Liver (tissue), 9 donors: Measurements from ENCODE around the gene TLE2. TPM values are rescaled to one million over a fixed set of nuclear protein-coding genes. Genes with fewer than 3 reads are reported as not detected.

Experiments used
- DNase-seq: peaks from one replicate; pipeline ENCODE4 v3.0.0-alpha.2; 2017; ENCODE audit warnings: low spot score
- H3K27ac ChIP-seq, 2 donors: one replicate each; pipeline ENCODE4 v1.7.0; 2013; ENCODE audit warnings: inconsistent platforms in 2 of 2, low read length in 2 of 2, control low read depth in 1 of 2, low read depth in 1 of 2, mild to moderate bottlenecking in 1 of 2
- H3K27me3 ChIP-seq, 4 donors: one replicate each; pipeline versions ENCODE4 v1.6.1 to v1.7.0; 2013; ENCODE audit warnings: low read length in 3 of 4, inconsistent platforms in 1 of 4, mild to moderate bottlenecking in 1 of 4, moderate library complexity in 1 of 4; ENCODE audit not compliant: control insufficient read depth in 4 of 4, insufficient read depth in 4 of 4
- H3K36me3 ChIP-seq, 4 donors: one replicate each; pipeline versions ENCODE4 v1.6.1 to v1.7.0; 2013; ENCODE audit warnings: low read length in 3 of 4, mild to moderate bottlenecking in 3 of 4, low read depth in 1 of 4, moderate library complexity in 1 of 4; ENCODE audit not compliant: control insufficient read depth in 4 of 4, insufficient read depth in 3 of 4
- H3K4me1 ChIP-seq, 4 donors: one replicate each; pipeline versions ENCODE4 v1.6.1 to v1.7.0; 2013; ENCODE audit warnings: low read length in 3 of 4, mild to moderate bottlenecking in 3 of 4, moderate library complexity in 1 of 4; ENCODE audit not compliant: control insufficient read depth in 4 of 4, insufficient read depth in 4 of 4
- H3K4me3 ChIP-seq, 3 donors: one replicate each; pipeline versions ENCODE4 v1.6.1 to v1.7.0; 2013; ENCODE audit warnings: low read length in 3 of 3, control low read depth in 1 of 3, low read depth in 1 of 3, mild to moderate bottlenecking in 1 of 3
- H3K9ac ChIP-seq, 2 donors: one replicate each; pipeline ENCODE4 v1.7.0; 2013; ENCODE audit warnings: low read length in 2 of 2, mild to moderate bottlenecking in 2 of 2, moderate library complexity in 2 of 2, control low read depth in 1 of 2, low read depth in 1 of 2
- H3K9me3 ChIP-seq, 4 donors: one replicate each; pipeline versions ENCODE4 v1.6.1 to v1.7.0; 2013; ENCODE audit warnings: low read length in 3 of 4; ENCODE audit not compliant: control insufficient read depth in 4 of 4
- EGR1 ChIP-seq, 2 donors: IDR thresholded peaks; 2 replicates each; pipeline ENCODE4 v1.6.1; 2016 to 2018; ENCODE audit warnings: antibody characterized with exemption in 2 of 2, low read depth in 2 of 2
- FOXA1 ChIP-seq: IDR thresholded peaks from 2 replicates; pipeline ENCODE4 v1.6.1; 2016; ENCODE audit warnings: antibody characterized with exemption
- GABPA ChIP-seq, 2 donors: IDR thresholded peaks in 1 of 2; conservative IDR thresholded peaks in 1 of 2; 2 replicates each; pipeline ENCODE4 v1.6.1; 2016; ENCODE audit warnings: antibody characterized with exemption in 2 of 2, mild to moderate bottlenecking in 1 of 2, moderate library complexity in 1 of 2
- HNF4A ChIP-seq, 2 donors: conservative IDR thresholded peaks; 2 replicates each; pipeline ENCODE4 v1.6.1; 2016; ENCODE audit warnings: antibody characterized with exemption in 2 of 2, mild to moderate bottlenecking in 2 of 2
- JUND ChIP-seq, 2 donors: IDR thresholded peaks; 2 replicates each; pipeline ENCODE4 v1.6.1; 2016; ENCODE audit warnings: antibody characterized with exemption in 2 of 2
- NR2F2 ChIP-seq: IDR thresholded peaks from 2 replicates; pipeline ENCODE4 v1.6.1; 2016; ENCODE audit warnings: antibody characterized with exemption
- RAD21 ChIP-seq, 2 donors: IDR thresholded peaks; 2 replicates each; pipeline ENCODE4 v1.6.1; 2016; ENCODE audit warnings: antibody characterized with exemption in 2 of 2, mild to moderate bottlenecking in 2 of 2
- RXRA ChIP-seq, 2 donors: IDR thresholded peaks; 2 replicates each; pipeline ENCODE4 v1.6.1; 2017 to 2018; ENCODE audit warnings: antibody characterized with exemption in 2 of 2, mild to moderate bottlenecking in 1 of 2
- SP1 ChIP-seq: IDR thresholded peaks from 2 replicates; pipeline ENCODE4 v1.6.1; 2018; ENCODE audit warnings: antibody characterized with exemption, mild to moderate bottlenecking
- TAF1 ChIP-seq: conservative IDR thresholded peaks from 2 replicates; pipeline ENCODE4 v1.6.1; 2016; ENCODE audit warnings: antibody characterized with exemption, mild to moderate bottlenecking
- YY1 ChIP-seq: IDR thresholded peaks from 2 replicates; pipeline ENCODE4 v1.6.1; 2016; ENCODE audit warnings: antibody characterized with exemption, mild to moderate bottlenecking
- WGBS: extraction: QIAGEN DNeasy Blood & Tissue Kit; methylation state at CpG from one replicate; pipeline ENCODE4 v1.1.7; 2013; 5-methylcytosine and 5-hydroxymethylcytosine counted together
- polyA plus RNA-seq, 2 donors: library from polyadenylated mRNA; stranded (reverse) in 1 of 2; unstranded in 1 of 2; fragments of 200-250 nt in 1 of 2; fragments of >200 nt in 1 of 2; fragmentation: Nextera tagmentation in 1 of 2; extraction: Ambion mirVana in 1 of 2; gene quantifications; one replicate each; pipeline versions ENCODE4 v1.2.1 to v1.2.3, GENCODE V29; 2013 to 2015
- total RNA-seq, 2 donors: library from RNA; depleted of rRNA; stranded (reverse); fragments of >200 nt; gene quantifications; one replicate each; pipeline ENCODE4 v1.2.3, GENCODE V29; 2014
- TF ChIP-seq, protein P1 (sequence below): fragments of 150-350 bp; IDR thresholded peaks from 2 replicates; pipeline ENCODE4 v1.5.1; 2017; ENCODE audit warnings: improper control_type of control experiment, low read depth, low read length; ENCODE audit not compliant: missing input control
- TF ChIP-seq, protein P2 (sequence below): IDR thresholded peaks from 2 replicates; pipeline ENCODE4 v1.6.1; 2016; ENCODE audit warnings: antibody characterized with exemption
- TF ChIP-seq, protein P3 (sequence below): IDR thresholded peaks from 2 replicates; pipeline ENCODE4 v1.6.1; 2016; ENCODE audit warnings: antibody characterized with exemption
- donor health status: healthy.
- donor health status: healthy.
- donor health status: healthy.
- donor health status: healthy.
- donor health status: healthy.

Gene TLE2
- total and polyA plus RNA-seq, 4 donors, result 3.6 to 9.3 (median 5.8) TPM

DNA sequence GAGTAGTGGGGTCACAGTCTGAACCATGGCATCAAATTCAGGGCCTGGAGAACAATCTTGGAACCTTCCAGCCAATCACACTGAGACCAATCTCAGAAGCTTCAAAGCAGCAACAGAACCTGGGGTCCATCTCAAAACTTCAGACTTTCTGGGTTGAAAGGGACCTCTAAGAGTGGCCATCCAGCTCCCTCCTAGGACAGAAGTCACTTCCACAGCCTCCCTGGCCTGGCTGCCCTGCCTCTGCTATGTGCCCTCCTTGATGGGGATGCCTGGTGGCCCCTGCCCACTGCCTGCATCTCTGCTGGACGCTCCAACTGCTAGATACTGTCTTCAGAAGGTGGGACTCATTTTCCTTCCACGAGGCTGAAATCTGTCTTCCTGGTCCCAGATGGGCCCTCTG lies 1.8 kb downstream of the TLE2 start (continued):
- TF ChIP-seq, protein P1, sequence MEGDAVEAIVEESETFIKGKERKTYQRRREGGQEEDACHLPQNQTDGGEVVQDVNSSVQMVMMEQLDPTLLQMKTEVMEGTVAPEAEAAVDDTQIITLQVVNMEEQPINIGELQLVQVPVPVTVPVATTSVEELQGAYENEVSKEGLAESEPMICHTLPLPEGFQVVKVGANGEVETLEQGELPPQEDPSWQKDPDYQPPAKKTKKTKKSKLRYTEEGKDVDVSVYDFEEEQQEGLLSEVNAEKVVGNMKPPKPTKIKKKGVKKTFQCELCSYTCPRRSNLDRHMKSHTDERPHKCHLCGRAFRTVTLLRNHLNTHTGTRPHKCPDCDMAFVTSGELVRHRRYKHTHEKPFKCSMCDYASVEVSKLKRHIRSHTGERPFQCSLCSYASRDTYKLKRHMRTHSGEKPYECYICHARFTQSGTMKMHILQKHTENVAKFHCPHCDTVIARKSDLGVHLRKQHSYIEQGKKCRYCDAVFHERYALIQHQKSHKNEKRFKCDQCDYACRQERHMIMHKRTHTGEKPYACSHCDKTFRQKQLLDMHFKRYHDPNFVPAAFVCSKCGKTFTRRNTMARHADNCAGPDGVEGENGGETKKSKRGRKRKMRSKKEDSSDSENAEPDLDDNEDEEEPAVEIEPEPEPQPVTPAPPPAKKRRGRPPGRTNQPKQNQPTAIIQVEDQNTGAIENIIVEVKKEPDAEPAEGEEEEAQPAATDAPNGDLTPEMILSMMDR, result no peak

DNA sequence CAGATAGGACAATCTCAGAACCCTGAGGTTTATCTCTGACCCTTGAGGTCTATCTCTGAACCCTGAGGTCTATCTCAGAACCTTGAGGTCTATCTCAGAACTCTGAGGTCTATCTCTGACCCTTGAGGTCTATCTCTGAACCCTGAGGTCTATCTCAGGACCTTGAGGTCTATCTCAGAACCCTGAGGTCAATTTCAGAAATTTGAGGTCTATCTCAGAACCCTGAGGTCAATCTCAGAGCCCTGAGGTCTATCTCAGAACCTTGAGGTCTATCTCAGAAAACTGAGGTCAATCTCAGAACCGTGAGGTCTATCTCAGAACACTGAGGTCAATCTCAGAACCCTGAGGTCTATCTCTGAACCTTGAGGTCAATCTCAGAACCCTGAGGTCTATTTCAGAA lies 2.3 kb downstream of the TLE2 start:
- WGBS, result 96% methylated on average over 1 of the region's 1 CpG
- TF ChIP-seq GABPA (IDR thresholded peaks at IDR 0.05 in 1 of 2, conservative IDR thresholded peaks at IDR 0.05 in 1 of 2), result no peak
- TF ChIP-seq RXRA (IDR thresholded peaks at IDR 0.05), result no peak
- TF ChIP-seq JUND (IDR thresholded peaks at IDR 0.05), result no peak
- no peak for TF ChIP-seq NR2F2
- TF ChIP-seq, protein P2, sequence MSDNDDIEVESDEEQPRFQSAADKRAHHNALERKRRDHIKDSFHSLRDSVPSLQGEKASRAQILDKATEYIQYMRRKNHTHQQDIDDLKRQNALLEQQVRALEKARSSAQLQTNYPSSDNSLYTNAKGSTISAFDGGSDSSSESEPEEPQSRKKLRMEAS, result no peak
- no peak for TF ChIP-seq HNF4A (conservative IDR thresholded peaks at IDR 0.05)
- TF ChIP-seq YY1, result no peak
- TF ChIP-seq EGR1 (IDR thresholded peaks at IDR 0.05; ENCODE audit: low read depth in 2 of 2), result no peak
- TF ChIP-seq SP1, result no peak
- TF ChIP-seq RAD21 (IDR thresholded peaks at IDR 0.05), result no peak
- H3K27me3 ChIP-seq, result no peaks in the 10 kb centered on the region
- H3K4me1 ChIP-seq, result peaks cover 0 to 11% (median 4%) of the 10 kb centered on the region in 4 donors
- H3K9ac ChIP-seq, result no peak overlapping the region
- no peaks in the 10 kb centered on the region for H3K9me3 ChIP-seq
- no peak overlapping the region for H3K27ac ChIP-seq
- DNase-seq, result no peak
- H3K4me3 ChIP-seq, result no peak overlapping the region
- H3K36me3 ChIP-seq, result no peaks in the 10 kb centered on the region

DNA sequence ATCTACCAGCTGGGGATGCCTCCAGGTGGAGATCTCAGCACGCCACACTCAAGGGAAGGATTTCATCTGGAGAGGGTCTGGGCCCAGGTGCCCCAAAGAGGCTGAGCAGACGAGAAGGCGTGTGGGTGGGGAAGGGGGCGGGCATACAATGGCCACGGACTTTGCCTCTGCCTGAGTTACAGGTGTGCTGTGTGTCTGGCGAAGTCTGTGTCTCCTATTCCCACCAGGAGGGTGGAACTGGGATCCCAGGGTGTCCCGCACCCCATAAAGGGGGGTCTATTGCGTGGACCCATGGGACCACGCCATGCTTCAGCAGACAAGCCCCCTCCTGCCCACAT lies 3.6 kb downstream of the TLE2 start:
- H3K4me1 ChIP-seq, result peaks cover 0 to 7% (median 1%) of the 10 kb centered on the region in 4 donors
- H3K27ac ChIP-seq, result no peak overlapping the region
- H3K4me3 ChIP-seq, result no peak overlapping the region
- 83% methylated on average over 9 of the region's 9 CpGs for WGBS
- no peak overlapping the region for H3K9ac ChIP-seq
- no peaks in the 10 kb centered on the region for H3K27me3 ChIP-seq
- H3K36me3 ChIP-seq, result no peaks in the 10 kb centered on the region
- no peaks in the 10 kb centered on the region for H3K9me3 ChIP-seq
- TF ChIP-seq, protein P1, result no peak
- TF ChIP-seq TAF1, result no peak
- TF ChIP-seq, protein P3, sequence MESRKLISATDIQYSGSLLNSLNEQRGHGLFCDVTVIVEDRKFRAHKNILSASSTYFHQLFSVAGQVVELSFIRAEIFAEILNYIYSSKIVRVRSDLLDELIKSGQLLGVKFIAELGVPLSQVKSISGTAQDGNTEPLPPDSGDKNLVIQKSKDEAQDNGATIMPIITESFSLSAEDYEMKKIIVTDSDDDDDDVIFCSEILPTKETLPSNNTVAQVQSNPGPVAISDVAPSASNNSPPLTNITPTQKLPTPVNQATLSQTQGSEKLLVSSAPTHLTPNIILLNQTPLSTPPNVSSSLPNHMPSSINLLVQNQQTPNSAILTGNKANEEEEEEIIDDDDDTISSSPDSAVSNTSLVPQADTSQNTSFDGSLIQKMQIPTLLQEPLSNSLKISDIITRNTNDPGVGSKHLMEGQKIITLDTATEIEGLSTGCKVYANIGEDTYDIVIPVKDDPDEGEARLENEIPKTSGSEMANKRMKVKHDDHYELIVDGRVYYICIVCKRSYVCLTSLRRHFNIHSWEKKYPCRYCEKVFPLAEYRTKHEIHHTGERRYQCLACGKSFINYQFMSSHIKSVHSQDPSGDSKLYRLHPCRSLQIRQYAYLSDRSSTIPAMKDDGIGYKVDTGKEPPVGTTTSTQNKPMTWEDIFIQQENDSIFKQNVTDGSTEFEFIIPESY, result no peak
- TF ChIP-seq FOXA1, result no peak
- TF ChIP-seq JUND (IDR thresholded peaks at IDR 0.05), result no peak
- TF ChIP-seq NR2F2, result no peak
- DNase-seq, result no peak
